ENCODE results near the gene GTPBP4. TPM values are rescaled to one million over a fixed set of nuclear protein-coding genes. Genes with fewer than 3 reads are reported as not detected.

The GTPBP4 gene
- total and polyA plus RNA-seq, 4 donors: 9.8 to 15.1 (median 12.1) TPM

DNA sequence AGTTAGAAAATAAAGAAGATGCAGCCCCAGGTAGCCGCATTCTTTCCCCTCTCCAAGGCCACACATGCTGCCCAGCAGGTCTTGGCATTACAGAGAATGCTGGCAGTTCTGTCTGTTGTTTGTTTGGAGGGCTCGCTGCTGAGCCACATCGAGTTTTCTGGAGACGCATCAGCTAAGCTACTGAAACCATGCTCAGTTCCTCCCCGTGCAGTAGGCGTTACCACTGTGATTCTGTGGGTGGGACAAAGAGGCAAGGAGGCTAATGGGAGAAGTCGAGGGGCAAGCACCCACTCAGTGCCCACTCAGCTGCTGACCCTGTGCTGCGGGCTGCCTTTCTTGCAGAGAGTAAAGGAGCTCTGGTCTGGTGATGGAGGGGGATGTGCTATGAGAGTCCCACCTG is 15.5 kb upstream of the GTPBP4 start:
- Histone ChIP-seq H3K4me3 (ENCODE audit: low read depth in 1 of 3, low read length in 3 of 3) (no peak overlapping the region), H3K27me3 (ENCODE audit: control insufficient read depth in 4 of 4, insufficient read depth in 4 of 4, low read length in 3 of 4) (no peaks in the 10 kb centered on the region), H3K27ac (ENCODE audit: low read depth in 1 of 2, low read length in 2 of 2) (no peak overlapping the region), H3K9me3 (ENCODE audit: control insufficient read depth in 4 of 4, low read length in 3 of 4) (no peaks in the 10 kb centered on the region), H3K36me3 (ENCODE audit: control insufficient read depth in 4 of 4, insufficient read depth in 3 of 4, low read depth in 1 of 4, low read length in 3 of 4) (no peaks in the 10 kb centered on the region), H3K4me1 (ENCODE audit: control insufficient read depth in 4 of 4, insufficient read depth in 4 of 4, low read length in 3 of 4) (peaks cover 0 to 24% (median 18%) of the 10 kb centered on the region in 4 donors), H3K9ac (ENCODE audit: low read depth in 1 of 2, low read length in 2 of 2) (no peak overlapping the region)
- no peak for DNase-seq (ENCODE audit: low spot score)
- WGBS: 91% methylated on average over 8 of the region's 8 CpGs
- no peak for TF ChIP-seq JUND (IDR thresholded peaks at IDR 0.05)
- TF ChIP-seq HNF4G (IDR thresholded peaks at IDR 0.05): no peak
- TF ChIP-seq HNF4A (conservative IDR thresholded peaks at IDR 0.05): no peak
- no peak for TF ChIP-seq NR2F2 (IDR thresholded peaks at IDR 0.05)
- no peak for TF ChIP-seq SP1 (IDR thresholded peaks at IDR 0.05)
- no peak for TF ChIP-seq TAF1 (conservative IDR thresholded peaks at IDR 0.05)
- TF ChIP-seq RXRA (IDR thresholded peaks at IDR 0.05): no peak
- TF ChIP-seq, protein P1, sequence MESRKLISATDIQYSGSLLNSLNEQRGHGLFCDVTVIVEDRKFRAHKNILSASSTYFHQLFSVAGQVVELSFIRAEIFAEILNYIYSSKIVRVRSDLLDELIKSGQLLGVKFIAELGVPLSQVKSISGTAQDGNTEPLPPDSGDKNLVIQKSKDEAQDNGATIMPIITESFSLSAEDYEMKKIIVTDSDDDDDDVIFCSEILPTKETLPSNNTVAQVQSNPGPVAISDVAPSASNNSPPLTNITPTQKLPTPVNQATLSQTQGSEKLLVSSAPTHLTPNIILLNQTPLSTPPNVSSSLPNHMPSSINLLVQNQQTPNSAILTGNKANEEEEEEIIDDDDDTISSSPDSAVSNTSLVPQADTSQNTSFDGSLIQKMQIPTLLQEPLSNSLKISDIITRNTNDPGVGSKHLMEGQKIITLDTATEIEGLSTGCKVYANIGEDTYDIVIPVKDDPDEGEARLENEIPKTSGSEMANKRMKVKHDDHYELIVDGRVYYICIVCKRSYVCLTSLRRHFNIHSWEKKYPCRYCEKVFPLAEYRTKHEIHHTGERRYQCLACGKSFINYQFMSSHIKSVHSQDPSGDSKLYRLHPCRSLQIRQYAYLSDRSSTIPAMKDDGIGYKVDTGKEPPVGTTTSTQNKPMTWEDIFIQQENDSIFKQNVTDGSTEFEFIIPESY (IDR thresholded peaks at IDR 0.05): no peak
- TF ChIP-seq, protein P2, sequence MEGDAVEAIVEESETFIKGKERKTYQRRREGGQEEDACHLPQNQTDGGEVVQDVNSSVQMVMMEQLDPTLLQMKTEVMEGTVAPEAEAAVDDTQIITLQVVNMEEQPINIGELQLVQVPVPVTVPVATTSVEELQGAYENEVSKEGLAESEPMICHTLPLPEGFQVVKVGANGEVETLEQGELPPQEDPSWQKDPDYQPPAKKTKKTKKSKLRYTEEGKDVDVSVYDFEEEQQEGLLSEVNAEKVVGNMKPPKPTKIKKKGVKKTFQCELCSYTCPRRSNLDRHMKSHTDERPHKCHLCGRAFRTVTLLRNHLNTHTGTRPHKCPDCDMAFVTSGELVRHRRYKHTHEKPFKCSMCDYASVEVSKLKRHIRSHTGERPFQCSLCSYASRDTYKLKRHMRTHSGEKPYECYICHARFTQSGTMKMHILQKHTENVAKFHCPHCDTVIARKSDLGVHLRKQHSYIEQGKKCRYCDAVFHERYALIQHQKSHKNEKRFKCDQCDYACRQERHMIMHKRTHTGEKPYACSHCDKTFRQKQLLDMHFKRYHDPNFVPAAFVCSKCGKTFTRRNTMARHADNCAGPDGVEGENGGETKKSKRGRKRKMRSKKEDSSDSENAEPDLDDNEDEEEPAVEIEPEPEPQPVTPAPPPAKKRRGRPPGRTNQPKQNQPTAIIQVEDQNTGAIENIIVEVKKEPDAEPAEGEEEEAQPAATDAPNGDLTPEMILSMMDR (IDR thresholded peaks at IDR 0.05; ENCODE audit: low read depth, low read length, missing input control): no peak
- no peak for TF ChIP-seq GABPA (IDR thresholded peaks at IDR 0.05 in 1 of 2, conservative IDR thresholded peaks at IDR 0.05 in 1 of 2)
- TF ChIP-seq, protein P3, sequence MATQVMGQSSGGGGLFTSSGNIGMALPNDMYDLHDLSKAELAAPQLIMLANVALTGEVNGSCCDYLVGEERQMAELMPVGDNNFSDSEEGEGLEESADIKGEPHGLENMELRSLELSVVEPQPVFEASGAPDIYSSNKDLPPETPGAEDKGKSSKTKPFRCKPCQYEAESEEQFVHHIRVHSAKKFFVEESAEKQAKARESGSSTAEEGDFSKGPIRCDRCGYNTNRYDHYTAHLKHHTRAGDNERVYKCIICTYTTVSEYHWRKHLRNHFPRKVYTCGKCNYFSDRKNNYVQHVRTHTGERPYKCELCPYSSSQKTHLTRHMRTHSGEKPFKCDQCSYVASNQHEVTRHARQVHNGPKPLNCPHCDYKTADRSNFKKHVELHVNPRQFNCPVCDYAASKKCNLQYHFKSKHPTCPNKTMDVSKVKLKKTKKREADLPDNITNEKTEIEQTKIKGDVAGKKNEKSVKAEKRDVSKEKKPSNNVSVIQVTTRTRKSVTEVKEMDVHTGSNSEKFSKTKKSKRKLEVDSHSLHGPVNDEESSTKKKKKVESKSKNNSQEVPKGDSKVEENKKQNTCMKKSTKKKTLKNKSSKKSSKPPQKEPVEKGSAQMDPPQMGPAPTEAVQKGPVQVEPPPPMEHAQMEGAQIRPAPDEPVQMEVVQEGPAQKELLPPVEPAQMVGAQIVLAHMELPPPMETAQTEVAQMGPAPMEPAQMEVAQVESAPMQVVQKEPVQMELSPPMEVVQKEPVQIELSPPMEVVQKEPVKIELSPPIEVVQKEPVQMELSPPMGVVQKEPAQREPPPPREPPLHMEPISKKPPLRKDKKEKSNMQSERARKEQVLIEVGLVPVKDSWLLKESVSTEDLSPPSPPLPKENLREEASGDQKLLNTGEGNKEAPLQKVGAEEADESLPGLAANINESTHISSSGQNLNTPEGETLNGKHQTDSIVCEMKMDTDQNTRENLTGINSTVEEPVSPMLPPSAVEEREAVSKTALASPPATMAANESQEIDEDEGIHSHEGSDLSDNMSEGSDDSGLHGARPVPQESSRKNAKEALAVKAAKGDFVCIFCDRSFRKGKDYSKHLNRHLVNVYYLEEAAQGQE (IDR thresholded peaks at IDR 0.05): no peak
- TF ChIP-seq FOXA2 (IDR thresholded peaks at IDR 0.05): no peak
- no peak for TF ChIP-seq YY1 (IDR thresholded peaks at IDR 0.05)

DNA sequence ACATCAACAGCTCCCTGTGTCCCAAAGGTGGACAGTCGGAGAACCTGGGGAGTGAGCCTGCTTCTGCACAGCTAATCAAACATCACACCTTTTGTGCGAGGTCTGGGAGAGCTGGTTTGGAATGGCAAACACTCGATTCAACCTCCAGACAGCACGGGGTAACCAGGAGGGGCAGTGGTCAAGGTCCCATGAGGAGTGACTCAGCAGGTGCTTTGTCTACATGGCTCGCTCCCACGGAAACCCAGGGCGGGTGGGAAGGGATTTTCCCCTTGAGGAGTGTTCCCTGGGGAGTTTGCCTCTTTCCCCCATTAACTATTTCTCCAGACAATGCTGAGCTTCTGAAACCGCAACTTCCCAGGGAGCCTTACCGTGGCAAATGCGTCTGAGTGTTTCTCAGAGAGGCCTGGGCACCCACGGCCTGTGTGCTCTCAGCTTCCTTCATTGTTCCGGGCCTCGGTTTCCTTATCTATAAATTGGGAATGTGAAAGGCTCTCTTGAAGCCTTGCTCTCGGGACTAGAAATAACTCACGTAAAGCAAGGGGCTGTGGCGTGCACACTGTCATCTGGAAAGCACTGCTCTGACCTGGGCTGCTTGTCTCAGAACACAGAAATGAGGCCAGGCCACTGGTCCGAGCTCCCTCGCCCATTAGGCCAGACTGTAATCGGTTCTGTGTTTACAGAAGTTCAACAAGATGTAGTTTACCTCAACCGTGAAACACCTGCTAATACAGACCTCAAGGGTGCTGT is 14.0 kb upstream of the GTPBP4 start:
- Histone ChIP-seq H3K36me3 (ENCODE audit: control insufficient read depth in 4 of 4, insufficient read depth in 3 of 4, low read depth in 1 of 4, low read length in 3 of 4) (no peaks in the 10 kb centered on the region), H3K9me3 (ENCODE audit: control insufficient read depth in 4 of 4, low read length in 3 of 4) (peaks cover 1 to 7% (median 4%) of the 10 kb centered on the region in 4 donors), H3K27ac (ENCODE audit: low read depth in 1 of 2, low read length in 2 of 2) (no peak overlapping the region), H3K27me3 (ENCODE audit: control insufficient read depth in 4 of 4, insufficient read depth in 4 of 4, low read length in 3 of 4) (no peaks in the 10 kb centered on the region), H3K9ac (ENCODE audit: low read depth in 1 of 2, low read length in 2 of 2) (no peak overlapping the region), H3K4me3 (ENCODE audit: low read depth in 1 of 3, low read length in 3 of 3) (no peak overlapping the region), H3K4me1 (ENCODE audit: control insufficient read depth in 4 of 4, insufficient read depth in 4 of 4, low read length in 3 of 4) (peaks cover 0 to 24% (median 18%) of the 10 kb centered on the region in 4 donors)
- 78% methylated on average over 20 of the region's 20 CpGs for WGBS
- DNase-seq (ENCODE audit: low spot score): no peak
- TF ChIP-seq HNF4G (IDR thresholded peaks at IDR 0.05): no peak
- no peak for TF ChIP-seq EGR1 (IDR thresholded peaks at IDR 0.05; ENCODE audit: low read depth in 2 of 2)
- TF ChIP-seq TAF1 (conservative IDR thresholded peaks at IDR 0.05): no peak
- no peak for TF ChIP-seq FOXA2 (IDR thresholded peaks at IDR 0.05)
- TF ChIP-seq, protein P1 (IDR thresholded peaks at IDR 0.05): no peak
- no peak for TF ChIP-seq FOXA1 (IDR thresholded peaks at IDR 0.05)
- TF ChIP-seq JUND (IDR thresholded peaks at IDR 0.05): no peak
- no peak for TF ChIP-seq HNF4A (conservative IDR thresholded peaks at IDR 0.05)
- TF ChIP-seq GABPA (IDR thresholded peaks at IDR 0.05 in 1 of 2, conservative IDR thresholded peaks at IDR 0.05 in 1 of 2): no peak
- no peak for TF ChIP-seq SP1 (IDR thresholded peaks at IDR 0.05)
- no peak for TF ChIP-seq RAD21 (IDR thresholded peaks at IDR 0.05)
- TF ChIP-seq, protein P3 (IDR thresholded peaks at IDR 0.05): no peak
- no peak for TF ChIP-seq RXRA (IDR thresholded peaks at IDR 0.05)
- TF ChIP-seq, protein P4, sequence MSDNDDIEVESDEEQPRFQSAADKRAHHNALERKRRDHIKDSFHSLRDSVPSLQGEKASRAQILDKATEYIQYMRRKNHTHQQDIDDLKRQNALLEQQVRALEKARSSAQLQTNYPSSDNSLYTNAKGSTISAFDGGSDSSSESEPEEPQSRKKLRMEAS (IDR thresholded peaks at IDR 0.05): no peak
- no peak for TF ChIP-seq YY1 (IDR thresholded peaks at IDR 0.05)
